Measurements from ENCODE around the gene LHX3. TPM values are rescaled to one million over a fixed set of nuclear protein-coding genes. Genes with fewer than 3 reads are reported as not detected.
A peak's percentile ranks its signal among the peaks of the same experiment; 100 is the strongest.

LHX3 gene
- total and polyA plus RNA-seq, 2 of the 8 experiments (the other 6 are each of a cell fraction or from before 2014, with no cell fraction given), result 0.02 TPM; not detected in 1

DNA sequence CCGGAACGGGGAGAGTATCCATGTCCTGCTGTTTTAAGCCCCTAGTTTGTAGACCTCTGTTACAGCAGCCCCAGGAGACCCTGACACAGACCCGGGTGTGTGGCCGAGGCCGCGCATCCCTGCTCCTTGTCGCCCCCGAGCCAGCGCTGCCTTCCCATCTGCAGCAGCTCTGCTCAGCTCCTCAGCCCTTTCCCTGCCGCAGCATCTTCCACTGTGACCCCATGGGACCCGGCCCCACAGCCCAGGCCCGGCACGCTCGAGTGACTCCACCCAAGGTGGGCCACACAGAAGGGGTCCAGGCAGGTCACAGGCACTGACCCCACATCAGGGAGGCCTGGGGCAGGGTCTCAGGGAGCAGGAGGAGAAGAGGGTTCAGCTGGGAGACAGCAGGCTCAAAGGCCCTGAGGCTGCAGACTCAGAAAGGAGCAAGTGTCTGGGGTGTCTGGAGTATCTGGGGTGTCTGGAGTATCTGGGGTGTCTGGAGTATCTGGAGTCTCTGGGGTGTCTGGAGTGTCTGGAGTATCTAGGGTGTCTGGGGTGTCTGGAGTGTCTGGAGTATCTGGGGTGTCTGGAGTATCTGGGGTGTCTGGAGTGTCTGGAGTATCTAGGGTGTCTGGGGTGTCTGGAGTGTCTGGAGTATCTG lies 31.2 kb downstream of the LHX3 start:
- H3K23me2 ChIP-seq (ENCODE audit: low read depth, low read length), result peaks cover 5% of the 10 kb centered on the region; the same call in 1 of the 2 replicates
- no peak overlapping the region for H3K4ac ChIP-seq (replicated peaks; ENCODE audit: insufficient read length, low read depth, low read length)
- H3K9me3 ChIP-seq (ENCODE audit: insufficient read depth in 2 of 2, low read depth in 1 of 2, low read length in 1 of 2), result no peaks in the 10 kb centered on the region
- 90% methylated on average over 14 of the region's 14 CpGs; no CpG with 5 or more reads in 1 of the 2 experiments for WGBS, 2 experiments (ENCODE audit: extremely low coverage in 1 of 2, insufficient coverage in 1 of 2, insufficient read length in 1 of 2, insufficient replicate concordance in 2 of 2, low coverage in 1 of 2, low lambda C conversion rate in 2 of 2, missing lambda C conversion rate in 1 of 2)
- no peaks in the 10 kb centered on the region for H3K36me3 ChIP-seq (ENCODE audit: control insufficient read depth in 2 of 4, insufficient read depth in 4 of 4, low read length in 3 of 4)
- ChIA-PET CTCF (ENCODE audit: partially characterized antibody) (interaction anchor here (3.9 to 7.4 kb wide), 3 partner anchors 11 to 44 kb away, joined by 18 to 62 read pairs (median 47); no protein-coding TSS in a partner anchor), POLR2A (ENCODE audit: partially characterized antibody) (no interaction called here)
- H3K79me2 ChIP-seq (ENCODE audit: control insufficient read depth in 1 of 2, insufficient read depth in 2 of 2, low read length in 2 of 2), result no peaks in the 10 kb centered on the region
- FAIRE-seq, result no peak
- no peak overlapping the region for H2AK5ac ChIP-seq (ENCODE audit: low read depth, low read length)
- H4K8ac ChIP-seq (ENCODE audit: extremely low read depth, insufficient read depth, low read length), result peak overlapping the region; percentile 36; the same call in 1 of the 2 replicates
- H4K91ac ChIP-seq (replicated peaks; ENCODE audit: insufficient read length, low read length), result no peak overlapping the region
- H2BK12ac ChIP-seq (ENCODE audit: low read depth, low read length), result peak overlapping the region; percentile 33; the same call in 1 of the 2 replicates
- peaks cover 0 to 21% (median 19%) of the 10 kb centered on the region in 4 experiments; a peak in 6 of 7 replicates for H3K4me1 ChIP-seq (replicated peaks in 1 of 4; ENCODE audit: control insufficient read depth in 3 of 4, insufficient read depth in 4 of 4, low read length in 3 of 4)
- H3K23ac ChIP-seq (ENCODE audit: insufficient read length), result no peak overlapping the region
- H3K27me3 ChIP-seq (replicated peaks in 1 of 4; ENCODE audit: control insufficient read depth in 3 of 4, extremely low read depth in 1 of 4, insufficient read depth in 3 of 4, low read length in 3 of 4), result no peaks in the 10 kb centered on the region
- no peak overlapping the region for H3K27ac ChIP-seq (ENCODE audit: low read depth, low read length)
- TF ChIP-seq HDAC2 (IDR thresholded peaks at IDR 0.05; ENCODE audit: borderline replicate concordance in 1 of 2, low read depth in 2 of 2, low read length in 2 of 2) (no peak), SRF (IDR thresholded peaks at IDR 0.05; ENCODE audit: low read depth, low read length) (no peak)
- no peak overlapping the region; the same call in 1 of the 2 replicates for H2BK15ac ChIP-seq (ENCODE audit: low read length)
- H2BK5ac ChIP-seq (ENCODE audit: low read depth, low read length), result no peak overlapping the region; the same call in 1 of the 2 replicates
- no peak for DNase-seq (ENCODE audit: low read depth in 1 of 2, low spot score in 2 of 2)
- H3K4me2 ChIP-seq (ENCODE audit: insufficient read depth in 1 of 2, low read depth in 2 of 2, low read length in 2 of 2), result no peak overlapping the region
- no peak overlapping the region for H2AFZ ChIP-seq (ENCODE audit: low read length)
- H2BK20ac ChIP-seq (ENCODE audit: low read length), result no peak overlapping the region
- no peaks in the 10 kb centered on the region for H3K79me1 ChIP-seq (ENCODE audit: low read depth, low read length)
- H2BK120ac ChIP-seq (replicated peaks; ENCODE audit: low read depth, low read length), result no peak overlapping the region
- peak overlapping the region; percentile 32; the same call in 1 of the 2 replicates for H3K18ac ChIP-seq (ENCODE audit: extremely low read depth, low read length)
- no peak overlapping the region for H3K9ac ChIP-seq (replicated peaks in 1 of 4; ENCODE audit: extremely low read depth in 1 of 4, low read depth in 3 of 4, low read length in 3 of 4)
- no peak overlapping the region for H3K56ac ChIP-seq (replicated peaks; ENCODE audit: insufficient read length, low read depth, low read length)
- no peak overlapping the region for H3K4me3 ChIP-seq (ENCODE audit: extremely low read depth in 1 of 4, insufficient read depth in 2 of 4, low read depth in 3 of 4, low read length in 4 of 4)
- H4K5ac ChIP-seq (ENCODE audit: insufficient read length, low read depth, low read length), result no peak overlapping the region
- H4K20me1 ChIP-seq (replicated peaks in 1 of 2; ENCODE audit: control insufficient read depth in 1 of 2, insufficient read depth in 2 of 2, low read length in 2 of 2), result no peaks in the 10 kb centered on the region
- no peak overlapping the region for H3K14ac ChIP-seq (ENCODE audit: insufficient read length)

Measured in H1 (cell line).